ENCODE data around the gene TRAIP.
"Not testable (repeated sequence)": the region's sequence is repeated elsewhere in the genome, so short reads cannot be mapped to it uniquely, and the experiment has no call there.

The TRAIP gene, protein sequence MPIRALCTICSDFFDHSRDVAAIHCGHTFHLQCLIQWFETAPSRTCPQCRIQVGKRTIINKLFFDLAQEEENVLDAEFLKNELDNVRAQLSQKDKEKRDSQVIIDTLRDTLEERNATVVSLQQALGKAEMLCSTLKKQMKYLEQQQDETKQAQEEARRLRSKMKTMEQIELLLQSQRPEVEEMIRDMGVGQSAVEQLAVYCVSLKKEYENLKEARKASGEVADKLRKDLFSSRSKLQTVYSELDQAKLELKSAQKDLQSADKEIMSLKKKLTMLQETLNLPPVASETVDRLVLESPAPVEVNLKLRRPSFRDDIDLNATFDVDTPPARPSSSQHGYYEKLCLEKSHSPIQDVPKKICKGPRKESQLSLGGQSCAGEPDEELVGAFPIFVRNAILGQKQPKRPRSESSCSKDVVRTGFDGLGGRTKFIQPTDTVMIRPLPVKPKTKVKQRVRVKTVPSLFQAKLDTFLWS

DNA sequence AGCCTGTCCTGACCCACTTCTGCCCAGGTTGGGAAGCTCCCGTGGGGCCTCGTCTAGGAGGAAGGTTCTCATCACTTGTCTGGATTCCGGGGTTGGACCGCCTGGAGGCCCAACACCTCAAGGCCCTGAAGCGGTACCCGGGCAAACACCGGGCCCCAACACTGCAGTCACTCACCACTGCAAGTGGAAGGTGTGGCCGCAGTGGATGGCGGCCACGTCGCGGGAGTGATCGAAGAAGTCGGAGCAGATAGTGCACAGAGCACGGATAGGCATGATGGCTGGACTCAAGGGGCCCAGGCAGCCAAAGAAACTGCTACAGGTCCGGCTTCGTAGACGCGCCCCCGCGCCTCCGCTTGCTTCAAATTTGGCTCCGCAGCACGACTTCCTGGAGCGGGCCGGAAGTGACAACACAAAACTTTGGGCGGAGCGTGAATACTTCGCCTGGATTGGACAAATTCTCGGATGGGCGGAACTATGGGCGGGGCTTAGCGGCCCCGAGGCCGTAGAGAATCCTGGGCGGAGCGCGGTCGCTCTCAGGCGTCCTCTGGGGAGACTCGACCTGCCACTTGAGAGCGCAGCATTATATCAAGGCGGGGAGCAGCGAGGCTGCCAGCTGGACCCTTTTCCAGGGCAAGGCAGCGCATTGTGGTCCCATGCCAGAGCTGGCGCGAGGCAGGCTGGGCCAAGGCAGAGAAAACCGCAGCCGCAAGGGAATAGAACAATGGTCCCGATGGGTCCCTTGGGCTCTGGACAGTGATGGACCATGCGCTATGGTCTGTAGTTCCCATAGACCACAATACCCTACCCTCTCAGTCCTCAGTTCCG is at the start of gene TRAIP:
Gene TRAIP, minus strand, starts transcription at position 384 of the 825 bp plus-strand sequence. Its CDS starts 111 bp downstream, at position 273.
- peak; percentile 76 to 95 for DNase-seq

DNA sequence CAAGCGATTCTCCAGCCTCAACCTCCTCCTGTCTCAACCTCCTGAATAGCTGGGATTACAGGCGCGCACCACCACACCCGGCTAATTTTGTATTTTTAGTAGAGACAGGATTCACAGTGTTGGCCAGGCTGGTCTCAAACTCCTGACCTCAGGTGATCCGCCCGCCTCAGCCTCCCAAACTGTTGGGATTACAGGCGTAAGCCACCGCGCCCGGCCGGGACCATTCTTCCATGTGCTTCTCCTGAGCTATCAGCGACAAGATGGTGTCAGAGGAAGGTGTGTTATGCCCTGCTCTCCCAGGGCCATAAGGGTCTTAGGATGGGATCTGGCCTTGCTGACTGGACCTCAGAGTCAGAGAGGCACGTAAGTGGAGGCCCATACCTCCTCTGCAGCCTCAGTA is 48.1 kb upstream of the TRAIP start:
- DNase-seq = not testable (repeated sequence)

DNA sequence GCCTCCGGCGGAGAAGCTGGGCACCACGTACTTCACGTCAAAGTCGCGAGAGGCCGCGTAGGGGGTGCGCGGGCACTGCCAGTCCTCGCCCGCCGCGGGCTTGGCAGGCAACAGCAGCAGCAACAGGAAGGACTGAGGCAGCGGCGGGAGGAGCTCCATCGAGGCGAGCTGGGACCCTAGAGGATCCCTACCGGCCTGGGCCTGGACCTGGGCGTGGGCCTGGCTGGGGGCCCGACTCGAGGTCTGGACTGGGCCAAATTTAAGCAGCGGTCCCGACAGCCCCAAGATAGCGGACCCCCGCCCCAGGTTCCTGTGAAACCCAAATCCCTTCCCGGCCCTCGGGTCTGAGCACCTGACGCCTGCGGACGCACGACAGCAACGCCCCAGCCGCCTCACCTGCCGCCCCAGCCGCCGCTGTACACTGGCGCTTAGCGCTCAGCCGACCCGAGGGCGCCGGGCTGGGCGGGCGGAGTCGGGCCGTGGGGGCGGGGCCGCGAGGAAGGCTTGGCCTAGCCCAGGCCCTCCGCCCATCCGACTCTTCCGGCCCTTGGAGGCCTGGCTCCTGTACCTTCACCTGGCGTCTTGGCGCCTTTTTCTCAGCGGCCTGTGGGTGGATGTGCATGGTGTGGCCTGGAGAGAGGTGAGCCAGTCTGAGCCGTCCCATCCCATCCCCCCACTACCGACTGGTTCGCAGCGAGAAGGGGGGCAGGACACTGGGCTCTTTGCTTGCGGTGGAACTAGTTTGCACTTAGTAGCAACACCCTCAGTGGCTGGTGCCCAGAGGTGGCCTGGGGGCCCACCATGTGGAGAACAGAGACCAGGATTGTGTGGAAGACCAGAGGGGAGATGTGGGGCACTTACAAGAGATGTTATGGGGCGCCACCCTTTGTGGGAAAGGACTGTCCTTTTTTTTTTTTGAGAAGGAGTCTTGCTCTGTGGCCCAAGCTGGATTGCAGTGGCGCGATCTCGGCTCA is 47.4 kb upstream of the TRAIP start, which contains the start of gene MST1R:
Gene MST1R, minus strand, starts transcription at position 423 of the 974 bp plus-strand sequence. Its CDS starts 264 bp downstream, at position 159.
- peak; percentile 85 to 96 for DNase-seq

DNA sequence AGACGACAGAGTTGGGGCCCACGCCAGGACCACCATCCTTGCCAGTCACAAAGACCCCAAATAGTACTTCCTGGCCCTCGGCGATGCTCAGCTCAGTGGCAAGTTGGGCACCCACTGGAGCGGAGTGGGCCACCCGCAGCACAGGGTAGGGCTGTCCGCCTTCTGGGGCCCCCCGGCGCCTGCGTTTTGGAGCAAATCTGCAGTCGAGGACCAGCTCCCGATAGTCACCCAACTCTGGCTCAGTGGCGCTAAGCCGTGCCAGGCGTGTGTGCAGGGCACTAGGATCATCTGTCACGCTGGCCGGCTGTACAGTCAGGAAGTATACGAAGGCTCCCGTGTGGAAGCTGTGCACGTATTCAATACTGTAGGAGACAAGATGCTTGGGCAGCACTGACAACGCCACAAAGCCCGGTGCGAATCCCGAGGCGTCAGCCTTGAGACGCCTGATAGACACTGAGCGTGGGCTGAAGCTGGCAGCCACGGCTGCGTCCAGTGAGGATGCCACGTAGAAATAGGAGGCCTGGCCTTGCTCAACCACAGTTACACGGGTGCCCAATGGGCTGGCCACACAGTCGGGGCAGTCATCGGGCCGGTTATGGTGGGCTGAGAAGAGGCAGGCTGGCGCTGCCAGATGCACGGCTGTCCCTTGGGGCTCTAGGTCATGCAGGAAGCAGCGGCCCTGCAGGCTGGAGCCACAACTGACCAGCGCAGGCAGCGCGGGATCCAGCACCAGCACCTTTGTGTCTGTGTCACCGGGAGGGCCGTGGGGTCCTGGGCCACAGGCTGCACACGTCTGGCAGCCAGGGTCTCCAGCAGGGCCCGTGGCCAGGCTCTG is 46.4 kb upstream of the TRAIP start:
- no peak for DNase-seq

DNA sequence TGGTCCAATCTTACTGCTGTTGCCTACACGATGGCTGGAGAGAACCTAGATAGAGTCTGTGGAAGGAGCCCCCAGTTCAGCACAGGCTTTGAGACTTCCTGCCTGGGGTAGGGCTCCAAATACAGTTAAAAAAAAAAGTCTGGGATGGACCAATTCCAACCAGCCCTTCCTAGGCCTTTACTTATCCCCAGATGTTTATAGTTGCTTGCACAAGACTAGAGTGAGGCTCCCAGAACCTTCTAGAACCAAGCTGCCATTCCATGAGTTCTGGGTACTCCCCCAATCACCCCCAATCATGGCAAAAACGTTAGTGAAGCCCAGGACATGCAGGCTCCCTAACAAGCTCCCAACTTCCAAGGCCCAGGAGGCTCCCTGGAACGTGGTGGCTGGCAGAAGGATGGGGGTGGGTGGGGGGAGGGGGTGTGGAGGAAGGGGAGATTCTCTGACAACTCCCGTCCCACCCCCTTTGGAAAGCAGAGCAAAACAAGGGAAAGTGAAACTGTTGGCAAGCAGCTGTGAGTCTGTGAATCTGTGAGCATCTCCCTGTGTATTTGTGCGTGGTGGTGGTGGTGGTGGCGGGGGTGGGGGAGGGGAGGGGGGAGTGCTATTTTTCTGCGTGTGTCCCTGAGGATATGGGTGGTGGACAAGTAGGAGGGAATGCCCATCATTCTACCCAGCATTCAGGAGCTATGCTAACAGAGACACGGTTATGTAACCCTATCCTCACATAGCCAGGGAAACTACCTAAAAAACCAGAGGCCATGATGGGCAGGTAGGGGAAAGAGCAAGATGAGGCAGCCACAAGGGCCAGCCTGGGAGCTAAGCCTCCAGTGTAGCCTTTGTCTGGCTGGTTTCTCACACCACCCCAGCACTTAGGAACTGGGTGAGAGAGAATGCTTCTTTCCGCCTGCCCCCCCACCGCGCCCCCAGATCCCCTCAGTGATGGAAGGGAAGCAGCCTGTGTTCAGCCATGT is 45.3 kb upstream of the TRAIP start:
- DNase-seq = no peak

DNA sequence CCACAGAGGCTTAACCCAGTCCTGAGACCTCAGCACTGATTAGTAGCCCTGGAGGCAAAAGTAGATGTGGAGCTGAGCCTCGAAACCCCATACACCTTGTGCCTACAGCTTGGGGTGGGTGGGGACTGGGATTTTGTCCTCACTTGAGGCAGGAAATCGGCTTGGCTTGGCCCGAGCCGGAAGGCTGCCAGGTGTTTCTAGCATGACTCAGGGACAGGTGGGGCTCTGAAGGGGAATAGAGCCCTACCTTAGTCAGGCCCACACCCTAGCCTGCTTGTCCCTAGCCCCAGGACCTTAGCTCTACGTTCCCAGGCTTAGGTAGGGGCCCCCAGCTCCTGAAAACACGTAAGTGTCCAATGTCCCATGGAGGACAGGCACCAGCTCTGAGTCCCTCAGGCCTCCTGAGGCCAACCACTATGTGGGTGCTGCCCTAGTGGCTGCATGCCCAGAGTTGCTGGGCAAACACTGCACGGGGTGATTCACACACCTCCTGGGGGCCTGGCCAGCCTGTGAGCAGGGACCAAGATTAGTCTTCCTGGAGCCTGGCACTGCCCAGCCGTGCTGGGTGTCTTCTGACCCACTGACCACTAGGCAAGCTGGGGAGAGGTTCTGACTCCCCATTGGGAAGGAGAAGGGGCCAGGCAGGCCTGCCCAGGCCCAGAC is 44.3 kb upstream of the TRAIP start:
- DNase-seq = no peak

DNA sequence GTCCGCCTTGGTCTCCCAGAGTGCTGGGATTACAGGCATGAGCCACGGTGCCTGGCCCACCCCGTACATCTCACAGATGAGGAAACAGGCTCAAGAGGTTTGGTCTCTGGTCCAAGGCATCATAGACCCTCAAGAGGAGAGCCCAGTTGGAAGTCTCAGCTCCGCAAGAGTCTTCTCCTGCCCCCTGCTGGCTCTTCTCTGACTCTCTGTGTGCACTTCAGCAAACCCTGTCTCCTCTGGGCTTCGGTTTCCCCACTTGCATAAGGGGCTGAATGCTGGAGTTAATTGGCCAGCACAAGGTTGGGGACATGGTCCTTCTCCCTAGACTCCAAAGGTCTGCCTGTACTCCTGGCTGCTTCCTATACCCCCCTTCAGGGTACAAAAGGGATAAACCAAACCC is 43.5 kb upstream of the TRAIP start:
- peak; percentile 12 to 53 for DNase-seq

DNA sequence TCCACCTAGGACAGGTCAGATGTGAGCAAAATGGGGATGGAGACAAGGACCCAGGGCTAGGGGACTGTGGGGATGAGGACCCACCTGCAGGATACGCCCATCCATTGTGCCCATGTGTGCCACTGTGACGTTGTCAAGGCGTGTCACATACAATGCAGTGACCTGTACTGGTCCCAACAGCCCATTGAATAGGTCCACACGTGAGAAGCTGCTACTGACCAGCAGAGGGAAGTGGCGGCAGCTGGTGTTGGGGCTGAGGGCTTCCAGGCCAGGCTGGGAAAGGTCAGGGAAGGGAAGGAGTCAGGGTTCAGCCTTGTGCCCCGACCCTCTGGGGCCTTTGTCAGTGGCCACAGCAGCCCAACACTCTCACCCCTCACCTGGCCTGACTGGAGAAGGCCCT is 42.6 kb upstream of the TRAIP start:
- no peak for DNase-seq

DNA sequence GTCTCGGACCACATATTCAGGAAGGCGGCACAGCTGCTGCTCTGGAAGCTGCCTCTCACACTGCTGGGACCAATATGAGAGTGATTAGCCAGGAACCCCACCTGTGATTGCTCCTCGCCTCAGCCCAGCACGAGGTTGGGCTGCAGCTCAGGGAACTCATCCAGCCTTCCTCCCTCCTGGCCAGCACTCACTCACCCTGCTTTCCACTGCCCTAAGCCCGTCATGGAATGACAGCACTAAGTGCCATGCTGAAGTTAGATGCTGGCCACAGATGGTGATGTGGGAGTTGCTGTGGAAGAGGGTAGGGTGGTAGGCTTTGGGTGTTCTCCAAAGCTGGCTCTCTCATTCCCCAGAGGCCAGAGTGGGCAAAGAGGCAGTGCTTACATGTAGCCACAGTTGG is 40.0 kb upstream of the TRAIP start:
- no peak for DNase-seq

DNA sequence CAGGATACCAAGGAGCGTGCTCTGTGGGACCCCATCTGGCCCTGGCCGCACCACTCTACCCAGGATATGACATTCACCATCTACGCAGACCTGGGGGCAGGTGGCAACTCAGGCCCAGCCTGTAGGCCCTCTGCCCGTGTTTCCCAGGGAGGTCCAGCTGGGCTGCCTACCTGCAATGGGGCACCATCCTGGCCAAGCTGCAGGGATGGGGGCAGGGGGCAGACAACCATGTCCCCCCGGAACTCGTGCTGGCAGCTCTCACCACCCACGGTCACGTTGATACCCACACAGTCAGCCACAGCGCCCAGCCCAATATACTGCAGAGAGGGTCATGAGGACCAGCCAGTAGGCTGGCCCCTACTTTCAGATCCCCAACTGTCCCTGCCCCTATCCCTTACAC is 39.4 kb upstream of the TRAIP start:
- no peak for DNase-seq

DNA sequence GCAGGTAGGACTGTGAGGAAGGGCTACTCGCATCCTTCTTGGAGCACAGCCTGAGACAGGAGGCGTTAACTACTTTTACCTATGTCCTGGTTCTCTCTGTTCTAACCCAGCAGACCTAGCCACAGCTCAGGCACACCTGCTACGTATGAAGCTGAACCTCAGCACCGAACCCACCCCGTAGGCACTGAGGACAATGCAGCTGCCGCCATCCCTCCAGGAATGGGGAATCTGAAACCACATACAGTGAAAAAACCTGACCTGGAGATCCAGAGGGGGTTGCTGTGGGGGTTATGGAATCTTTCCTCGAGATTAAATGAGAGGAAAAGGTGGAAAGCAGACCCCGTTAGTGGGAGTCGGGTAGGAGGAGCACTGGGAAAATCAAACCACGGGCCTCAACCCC is 32.9 kb upstream of the TRAIP start:
- no peak for DNase-seq

DNA sequence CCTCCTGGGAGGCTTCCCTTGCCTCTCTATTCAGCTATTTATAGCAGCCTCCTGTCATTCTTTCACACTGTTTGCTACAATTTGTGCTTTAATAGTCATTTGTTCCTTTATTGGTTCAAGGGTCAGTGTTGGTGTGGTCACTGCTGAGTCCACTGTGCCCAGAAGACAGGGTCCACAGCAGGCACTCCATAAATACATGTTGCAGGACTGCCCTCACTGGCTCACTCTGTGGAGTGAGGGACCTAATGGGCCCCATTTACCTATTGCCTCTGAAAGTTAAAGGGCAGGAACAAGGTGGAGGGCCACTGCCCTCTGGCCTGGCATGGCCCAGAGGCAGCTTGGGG is 30.5 kb upstream of the TRAIP start:
- DNase-seq = no peak

DNA sequence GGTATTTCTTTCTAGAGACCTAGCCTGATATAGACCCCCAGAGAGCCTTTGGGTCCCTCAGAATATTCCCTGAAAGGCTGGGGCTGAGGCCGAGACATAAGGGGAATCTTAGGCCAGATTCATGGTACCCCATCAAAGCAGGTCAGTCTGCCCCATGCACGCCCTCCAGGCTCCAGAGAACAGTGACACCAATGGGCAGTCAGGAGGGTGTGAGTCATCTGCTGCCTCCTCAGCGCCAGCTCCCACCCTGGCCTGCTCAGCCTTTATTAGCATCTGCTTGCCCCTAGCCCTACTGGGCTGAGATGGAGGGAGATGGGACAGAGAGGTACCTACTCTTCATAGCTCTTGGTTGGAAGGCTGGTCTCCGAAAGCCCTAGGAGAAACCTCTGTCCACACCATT is 27.6 kb upstream of the TRAIP start:
- DNase-seq = no peak

DNA sequence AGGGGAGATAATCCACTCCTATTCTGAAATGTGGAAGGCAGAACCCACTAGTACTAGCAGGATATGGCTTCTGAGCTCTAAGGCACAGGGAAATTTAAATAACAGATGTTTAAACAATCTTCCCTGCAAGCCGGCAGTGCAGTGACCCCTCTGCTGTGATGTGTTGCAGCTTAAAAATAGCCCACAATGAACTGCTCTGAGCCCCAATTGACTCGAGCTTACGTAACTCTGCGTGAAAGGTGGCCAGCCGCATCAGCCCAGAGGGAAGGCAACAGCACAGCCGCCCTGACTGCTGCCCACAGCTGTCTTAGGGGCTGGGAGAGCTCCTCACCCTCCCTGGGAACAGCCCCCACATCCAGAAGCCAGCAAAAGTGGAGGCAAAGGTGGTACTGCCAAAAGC is 25.8 kb upstream of the TRAIP start:
- no peak for DNase-seq

DNA sequence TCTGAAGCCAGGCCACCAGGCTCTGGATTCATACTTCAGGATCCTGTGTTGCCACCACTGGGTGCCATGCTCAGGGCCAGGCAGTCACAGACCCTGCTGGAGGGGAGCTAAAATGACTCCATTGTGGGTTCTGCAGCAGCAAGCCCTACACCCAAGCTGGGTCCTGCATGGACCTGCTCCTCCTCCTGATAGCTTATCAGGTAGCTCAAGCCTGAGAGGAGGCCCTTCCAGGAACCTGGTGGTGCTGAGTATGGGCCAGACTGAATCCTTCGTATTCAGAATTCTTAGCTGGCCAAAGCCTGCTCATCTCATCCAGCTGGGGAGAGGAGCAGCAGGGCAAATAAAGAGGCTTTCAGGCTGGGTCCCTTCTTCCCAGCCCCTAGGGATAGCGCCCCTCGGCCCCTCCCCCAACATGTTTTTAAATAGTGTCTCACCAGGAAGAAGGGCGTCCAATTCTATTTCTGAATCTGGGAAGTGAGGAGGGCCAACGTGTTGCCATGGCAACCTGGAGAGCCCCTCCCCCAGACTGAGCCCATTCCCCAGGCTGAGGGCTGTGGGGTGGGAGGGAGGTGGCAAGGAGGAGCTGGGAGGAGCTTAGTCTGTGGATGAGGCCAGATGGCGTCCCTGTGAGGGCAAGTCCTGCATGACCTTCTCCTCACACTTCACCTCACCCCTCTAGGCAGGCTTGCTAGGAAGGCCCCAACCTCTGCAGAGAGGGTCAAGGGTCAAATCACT is 24.4 kb upstream of the TRAIP start:
- DNase-seq = peak in 1 of 2 experiments; percentile 13

DNA sequence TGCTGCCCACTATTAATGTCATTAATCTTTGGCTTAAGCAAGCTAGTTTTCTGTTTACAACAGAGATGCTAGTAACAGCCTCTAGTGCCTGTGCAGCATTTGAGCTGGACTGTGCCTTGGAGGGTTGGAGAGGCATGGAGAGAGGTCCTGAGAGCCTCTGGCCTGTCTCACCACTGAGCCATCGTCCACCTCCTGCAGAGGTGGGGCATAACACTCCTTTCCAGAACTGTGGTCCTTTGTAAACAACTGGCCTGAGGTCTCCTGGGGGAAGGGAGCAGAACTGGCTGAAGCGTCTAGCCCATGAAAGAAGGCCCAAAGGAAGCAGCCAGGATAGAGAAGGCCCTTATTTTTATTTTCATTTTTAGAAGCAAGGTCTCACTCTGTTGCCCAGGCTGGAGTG is 23.4 kb upstream of the TRAIP start:
- no peak for DNase-seq

DNA sequence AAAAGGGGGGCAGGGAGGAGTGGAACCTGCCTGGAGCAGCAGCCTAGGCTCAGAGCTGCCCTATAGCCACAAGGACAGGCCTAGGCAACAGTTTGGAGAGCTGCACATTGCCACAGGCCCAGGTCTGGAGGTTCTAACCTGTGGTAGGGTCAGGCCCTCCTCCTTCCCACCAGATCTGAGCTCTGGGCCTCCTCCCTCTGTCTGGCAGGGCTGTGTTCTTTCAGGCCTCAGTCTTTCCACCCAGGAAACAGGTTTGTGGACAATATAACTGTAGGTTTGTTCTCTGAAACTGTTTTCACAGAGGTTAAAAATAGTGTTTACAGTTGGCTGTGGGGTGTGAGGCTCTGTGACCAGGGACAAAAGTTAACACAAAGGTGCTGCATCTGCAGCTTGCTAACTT is 22.3 kb upstream of the TRAIP start:
- no peak for DNase-seq

DNA sequence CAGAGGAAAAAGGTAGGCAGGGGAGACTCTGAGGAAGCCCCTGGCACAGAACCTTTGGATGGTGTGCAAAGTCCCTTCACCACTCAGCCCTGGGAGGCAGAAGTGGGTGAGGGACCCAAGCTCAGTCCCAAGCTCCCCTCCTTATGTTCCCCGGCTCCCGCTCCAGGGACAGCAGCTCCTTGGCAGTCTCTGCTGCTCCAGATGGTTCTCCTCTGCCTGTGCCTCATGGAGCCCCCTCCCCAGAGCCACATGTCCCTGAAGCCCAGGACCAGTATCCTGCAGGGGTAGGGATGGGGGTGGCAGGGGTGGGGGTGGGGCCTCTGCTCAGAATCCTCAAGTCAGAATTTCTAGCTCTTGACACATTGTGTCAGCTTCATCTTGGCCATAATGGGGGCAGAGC is 21.4 kb upstream of the TRAIP start:
- no peak for DNase-seq

DNA sequence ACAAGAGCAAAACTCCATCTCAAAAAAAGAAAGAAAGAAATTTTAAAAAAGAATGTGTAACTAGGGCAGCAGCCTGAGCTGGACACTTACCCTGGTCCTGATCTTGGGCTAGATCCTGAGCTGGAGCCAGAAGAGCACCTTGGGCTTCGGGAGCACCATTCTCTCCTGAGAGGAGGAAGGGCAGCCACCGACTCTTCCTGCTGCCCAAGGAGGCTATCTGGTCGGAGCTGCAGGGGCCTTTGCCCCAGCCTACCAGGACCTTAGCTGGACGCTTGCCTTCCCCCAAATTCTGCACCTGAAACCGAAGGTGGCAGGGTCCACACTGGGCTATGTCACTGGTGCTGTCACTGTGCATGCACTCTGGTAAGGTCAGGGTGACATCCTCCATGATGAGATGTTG is 20.2 kb upstream of the TRAIP start:
- no peak for DNase-seq

Measured in NCI-H526 (cell line).